Measurements from ENCODE around the gene COA8. TPM values are rescaled to one million over a fixed set of nuclear protein-coding genes. Genes with fewer than 3 reads are reported as not detected.

Gene COA8
- polyA plus RNA-seq, 3 donors, result 13.2 to 58.1 (median 52.3) TPM

DNA sequence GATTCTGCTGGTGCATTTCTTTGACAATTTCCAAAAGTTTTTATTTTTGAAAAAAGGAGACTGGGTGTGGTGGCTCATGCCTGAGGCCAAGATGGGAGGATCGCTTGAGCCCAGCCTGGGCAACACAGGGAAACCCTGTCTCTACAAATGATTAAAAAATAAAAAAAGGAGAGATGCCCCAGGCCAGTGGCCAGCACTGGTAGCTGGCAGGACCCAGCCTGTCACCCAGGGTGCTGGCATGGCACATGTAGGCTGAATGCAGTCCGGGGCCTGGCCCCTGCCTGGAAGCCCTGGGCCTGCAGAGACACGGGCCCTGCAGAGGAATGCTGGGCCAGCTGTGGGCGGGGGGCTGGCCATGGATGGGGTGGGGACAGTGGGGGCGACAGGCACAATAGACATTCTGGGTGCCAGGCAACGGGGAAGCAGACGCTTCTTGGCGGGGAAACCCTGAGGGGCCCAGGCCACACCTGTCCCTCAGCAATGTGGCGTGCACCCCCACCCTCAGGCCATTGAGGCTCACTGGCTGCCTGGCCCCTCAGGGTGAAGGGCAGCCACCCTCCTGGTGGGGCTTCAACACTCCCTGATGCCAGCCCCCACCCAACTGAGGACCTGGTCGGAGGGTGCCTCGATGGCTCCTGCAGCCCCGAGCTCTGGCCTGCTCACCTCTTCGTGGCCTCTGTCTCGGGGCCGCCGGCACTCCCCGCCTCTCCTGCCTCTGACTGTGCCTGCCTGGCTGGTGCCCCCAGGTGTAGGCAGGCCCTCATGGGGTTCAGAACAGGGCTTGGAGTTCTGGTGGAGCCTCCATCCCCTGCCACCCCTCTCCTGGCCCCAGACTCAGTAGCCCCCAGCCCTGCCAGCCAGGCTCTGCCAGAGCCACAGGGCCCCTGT lies 21.7 kb upstream of the COA8 start:
- 66% methylated on average over 14 of the region's 17 CpGs for WGBS (ENCODE audit: insufficient coverage)
- no peaks in the 10 kb centered on the region for H3K4me1 Mint-ChIP-seq

More for the DNA sequence above, 21.7 kb upstream of the COA8 start:
- intact Hi-C loops (cut with micrococcal nuclease), result no loop called here
- no peak overlapping the region for H3K4me2 ChIP-seq (replicated peaks; ENCODE audit: extremely low read depth, low read length, poor library complexity, severe bottlenecking)
- peaks cover 0 to 5% of the 10 kb centered on the region in 2 donors for H3K27me3 ChIP-seq (ENCODE audit: control insufficient read depth in 2 of 2, insufficient read depth in 2 of 2, low read length in 2 of 2)
- no peak overlapping the region for H2AFZ ChIP-seq (ENCODE audit: insufficient read depth, low read depth, low read length, poor library complexity, severe bottlenecking)
- Mint-ChIP-seq H3K9me3 (no peaks in the 10 kb centered on the region), H3K36me3 (peaks cover 0 to 2% of the 10 kb centered on the region in 2 donors), H3K27me3 (ENCODE audit: low read depth in 3 of 3) (peaks cover 3 to 41% (median 9%) of the 10 kb centered on the region in 3 donors), H3K4me3 (no peak overlapping the region), H3K27ac (no peak overlapping the region)
- H3K4me3 ChIP-seq (replicated peaks in 1 of 3; ENCODE audit: low read depth in 2 of 3, low read length in 3 of 3), result no peak overlapping the region
- peaks cover 10% of the 10 kb centered on the region for H4K20me1 ChIP-seq (ENCODE audit: insufficient read depth, low read length)
- no peak for DNase-seq
- H3K27ac ChIP-seq (ENCODE audit: low read depth in 1 of 2, low read length in 2 of 2), result no peak overlapping the region
- H3K36me3 ChIP-seq (replicated peaks in 1 of 2; ENCODE audit: control insufficient read depth in 1 of 2, insufficient read depth in 2 of 2, low read length in 2 of 2), result peaks cover 0 to under 1% of the 10 kb centered on the region in 2 donors
- H3K9ac ChIP-seq (ENCODE audit: insufficient read depth, low read length, poor library complexity, severe bottlenecking), result no peak overlapping the region
- H3K79me2 ChIP-seq (ENCODE audit: insufficient read depth, low read length), result no peaks in the 10 kb centered on the region
- no peaks in the 10 kb centered on the region for H3K4me1 ChIP-seq (ENCODE audit: control insufficient read depth in 1 of 2, insufficient read depth in 2 of 2, low read length in 2 of 2)
- no peaks in the 10 kb centered on the region for H3K9me3 ChIP-seq (replicated peaks in 1 of 2; ENCODE audit: control insufficient read depth in 1 of 2, insufficient read depth in 1 of 2, low read length in 2 of 2)
- TF ChIP-seq, protein P1, sequence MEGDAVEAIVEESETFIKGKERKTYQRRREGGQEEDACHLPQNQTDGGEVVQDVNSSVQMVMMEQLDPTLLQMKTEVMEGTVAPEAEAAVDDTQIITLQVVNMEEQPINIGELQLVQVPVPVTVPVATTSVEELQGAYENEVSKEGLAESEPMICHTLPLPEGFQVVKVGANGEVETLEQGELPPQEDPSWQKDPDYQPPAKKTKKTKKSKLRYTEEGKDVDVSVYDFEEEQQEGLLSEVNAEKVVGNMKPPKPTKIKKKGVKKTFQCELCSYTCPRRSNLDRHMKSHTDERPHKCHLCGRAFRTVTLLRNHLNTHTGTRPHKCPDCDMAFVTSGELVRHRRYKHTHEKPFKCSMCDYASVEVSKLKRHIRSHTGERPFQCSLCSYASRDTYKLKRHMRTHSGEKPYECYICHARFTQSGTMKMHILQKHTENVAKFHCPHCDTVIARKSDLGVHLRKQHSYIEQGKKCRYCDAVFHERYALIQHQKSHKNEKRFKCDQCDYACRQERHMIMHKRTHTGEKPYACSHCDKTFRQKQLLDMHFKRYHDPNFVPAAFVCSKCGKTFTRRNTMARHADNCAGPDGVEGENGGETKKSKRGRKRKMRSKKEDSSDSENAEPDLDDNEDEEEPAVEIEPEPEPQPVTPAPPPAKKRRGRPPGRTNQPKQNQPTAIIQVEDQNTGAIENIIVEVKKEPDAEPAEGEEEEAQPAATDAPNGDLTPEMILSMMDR (IDR thresholded peaks at IDR 0.05), result no peak
